ENCODE results near the gene CFC1B. TPM values are rescaled to one million over a fixed set of nuclear protein-coding genes. Genes with fewer than 3 reads are reported as not detected.
"Not testable (repeated sequence)": the region's sequence is repeated elsewhere in the genome, so short reads cannot be mapped to it uniquely, and the experiment has no call there.

CFC1B gene
- polyA plus RNA-seq, 3 donors = not detected

- not testable (repeated sequence) for DNase-seq
These were observed 35.4 kb downstream of the CFC1B start for GRCh38 chr2:130556441-130556840.

GRCh38 chr2:130566165-130566564 is 45.1 kb downstream of the CFC1B start:
- DNase-seq = not testable (repeated sequence)

- DNase-seq = not testable (repeated sequence)
These were observed 50.9 kb downstream of the CFC1B start for GRCh38 chr2:130571929-130572328.

- DNase-seq = not testable (repeated sequence)
These were observed 53.2 kb downstream of the CFC1B start for GRCh38 chr2:130574230-130574629.

- not testable (repeated sequence) for DNase-seq
These were observed 55.3 kb downstream of the CFC1B start for GRCh38 chr2:130576209-130576784.

- not testable (repeated sequence) for DNase-seq
These were observed 56.5 kb downstream of the CFC1B start for GRCh38 chr2:130577559-130577958.

Other genes starting within 250 kb of the CFC1B start
- gene IMP4, start 178.3 kb upstream of the CFC1B start, polyA plus RNA-seq (ENCODE audit: insufficient read length in 3 of 3) = 10 to 100 TPM; 40.5 to 45.8 (median 43.9) TPM
- gene PTPN18, start 165.2 kb upstream of the CFC1B start, polyA plus RNA-seq (ENCODE audit: insufficient read length in 3 of 3) = 10 to 100 TPM; 29.9 to 42.6 (median 37.0) TPM
- gene POTEI, start 11.9 kb upstream of the CFC1B start, polyA plus RNA-seq (ENCODE audit: insufficient read length in 3 of 3) = under 1 TPM; 0.16 to 0.50 (median 0.21) TPM
- not detected for gene CFC1, start 78.4 kb downstream of the CFC1B start, polyA plus RNA-seq (ENCODE audit: insufficient read length in 3 of 3)
- not detected for gene POTEJ, start 90.2 kb downstream of the CFC1B start, polyA plus RNA-seq (ENCODE audit: insufficient read length in 3 of 3)
- not detected for gene GPR148, start 207.8 kb downstream of the CFC1B start, polyA plus RNA-seq (ENCODE audit: insufficient read length in 3 of 3)
- gene AMER3, start 234.3 kb downstream of the CFC1B start, polyA plus RNA-seq (ENCODE audit: insufficient read length in 3 of 3) = under 1 TPM in 1 of 3 donors, not detected in 2; 0.03 TPM

All from renal pelvis (tissue), 4 donors.